Kidney (tissue), 14 donors: ENCODE data around the gene CTIF. TPM values are rescaled to one million over a fixed set of nuclear protein-coding genes. Genes with fewer than 3 reads are reported as not detected.
A peak's percentile ranks its signal among the peaks of the same experiment; 100 is the strongest.

Experiments
- DNase-seq, 5 donors: peaks; one replicate each; pipeline ENCODE4 v3.0.0-alpha.2; 2013 to 2020
- FAIRE-seq: peaks from 2 replicates; lab custom pipeline; 2012; peaks lifted over from hg19 to GRCh38; lab: Jason Lieb, UNC
- H3K27ac ChIP-seq, 2 donors: one replicate each; pipeline ENCODE4 v1.7.0; 2013; ENCODE audit warnings: low read depth in 2 of 2, low read length in 2 of 2, inconsistent platforms in 1 of 2
- H3K27me3 ChIP-seq: one replicate; pipeline ENCODE4 v1.7.1; 2013; ENCODE audit warnings: low read length, inconsistent platforms; ENCODE audit not compliant: control insufficient read depth, insufficient read depth
- H3K36me3 ChIP-seq, 3 donors: one replicate each; pipeline versions ENCODE4 v1.7.0 to v1.7.1; 2013; ENCODE audit warnings: low read length in 3 of 3, control low read depth in 1 of 3, inconsistent platforms in 1 of 3; ENCODE audit not compliant: insufficient read depth in 3 of 3, control insufficient read depth in 2 of 3
- H3K4me1 ChIP-seq, 3 donors: one replicate each; pipeline versions ENCODE4 v1.7.0 to v1.7.1; 2013; ENCODE audit warnings: low read length in 3 of 3, inconsistent platforms in 1 of 3, low read depth in 1 of 3; ENCODE audit not compliant: control insufficient read depth in 2 of 3, insufficient read depth in 2 of 3
- H3K4me3 ChIP-seq, 3 donors: one replicate each; pipeline versions ENCODE4 v1.7.0 to v1.8.1; 2013; ENCODE audit warnings: low read length in 3 of 3, control low read depth in 1 of 3, inconsistent platforms in 1 of 3
- H3K9ac ChIP-seq, 3 donors: one replicate each; pipeline versions ENCODE4 v1.7.0 to v1.7.1; 2013; ENCODE audit warnings: low read length in 3 of 3, control low read depth in 1 of 3, inconsistent platforms in 1 of 3
- H3K9me3 ChIP-seq, 3 donors: one replicate each; pipeline versions ENCODE4 v1.7.0 to v1.7.1; 2013; ENCODE audit warnings: low read length in 3 of 3, control low read depth in 1 of 3, inconsistent platforms in 1 of 3; ENCODE audit not compliant: control insufficient read depth in 2 of 3, insufficient read depth in 1 of 3
- intact Hi-C: fragments of 100-400 bp; cut with DNase I; formaldehyde crosslinking; loops from one replicate; pipeline ENCODE4 v1.11.1; 2022
- polyA plus RNA-seq: library from polyadenylated mRNA; stranded (reverse); fragments of 350-450 nt; fragmentation: Illumina TruSeq; extraction: RNeasy Lipid Tissue Mini Kit (QIAGEN cat#74804); gene quantifications from one replicate; pipeline ENCODE4 v1.2.3, GENCODE V29; 2014; ENCODE audit warnings: low read depth, low replicate concordance; ENCODE audit not compliant: insufficient read depth
- total RNA-seq: library from RNA; stranded (reverse); fragmentation: NEBNext Ultra II Directional; extraction: Animal tissue kit (Norgen Biotek cat#: 25700); gene quantifications from one replicate; pipeline ENCODE4 v1.2.1, GENCODE V29; 2021
- TF ChIP-seq, protein P1 (sequence below): IDR thresholded peaks from 3 replicates; pipeline ENCODE4 v1.5.1; 2012; ENCODE audit warnings: mild to moderate bottlenecking, moderate library complexity, borderline replicate concordance; ENCODE audit not compliant: insufficient read depth; ENCODE audit errors: extremely low read depth
- donor health status: control.
- donor health status: control.
- donor health status: control.
- donor health status: control.
- donor health status: control.
- donor health status: DM: yes; HTN: yes; CAD: no.
- donor health status: Normal renal cell carcinoma (clear cell type).

CTIF gene
- total and polyA plus RNA-seq, 2 donors from 2014 or later = 37.3 to 41.9 TPM

DNA sequence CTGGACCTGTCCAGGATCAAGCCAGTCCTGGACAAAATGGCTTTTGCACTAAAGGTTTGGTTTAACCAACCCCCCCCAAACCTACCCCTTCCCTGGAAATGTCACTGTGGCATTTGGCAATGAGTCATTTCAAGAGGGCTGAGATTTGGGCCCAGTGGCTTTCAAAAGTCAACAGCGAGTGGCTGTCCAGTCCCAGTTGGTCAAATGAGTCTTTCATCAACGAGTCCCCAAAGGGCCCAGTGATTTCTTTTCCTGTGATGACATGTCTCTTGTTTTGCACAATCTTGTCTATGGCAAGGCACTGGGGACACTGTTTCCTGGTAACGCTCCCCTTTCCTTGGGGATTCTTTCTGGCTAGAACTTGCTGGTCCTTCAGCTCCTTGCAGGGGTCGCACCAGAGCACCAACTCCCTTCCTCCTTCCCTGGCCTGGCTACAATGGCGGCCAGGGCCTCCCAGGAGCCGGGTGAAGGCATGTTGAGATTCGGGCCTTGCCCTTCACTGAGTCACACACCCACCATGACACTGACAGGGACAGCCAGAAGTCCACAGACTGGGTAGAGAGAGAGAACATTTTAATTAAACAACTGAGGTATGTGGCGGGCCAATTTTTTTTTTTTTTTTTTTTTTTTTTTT lies 324.7 kb downstream of the CTIF start:
- DNase-seq (peak in 1 of 5 donors; percentile 53), FAIRE-seq (no peak)
- H3K4me3 ChIP-seq = no peak overlapping the region
- H3K9ac ChIP-seq = no peak overlapping the region
- H3K36me3 ChIP-seq = no peaks in the 10 kb centered on the region
- TF ChIP-seq, protein P1, sequence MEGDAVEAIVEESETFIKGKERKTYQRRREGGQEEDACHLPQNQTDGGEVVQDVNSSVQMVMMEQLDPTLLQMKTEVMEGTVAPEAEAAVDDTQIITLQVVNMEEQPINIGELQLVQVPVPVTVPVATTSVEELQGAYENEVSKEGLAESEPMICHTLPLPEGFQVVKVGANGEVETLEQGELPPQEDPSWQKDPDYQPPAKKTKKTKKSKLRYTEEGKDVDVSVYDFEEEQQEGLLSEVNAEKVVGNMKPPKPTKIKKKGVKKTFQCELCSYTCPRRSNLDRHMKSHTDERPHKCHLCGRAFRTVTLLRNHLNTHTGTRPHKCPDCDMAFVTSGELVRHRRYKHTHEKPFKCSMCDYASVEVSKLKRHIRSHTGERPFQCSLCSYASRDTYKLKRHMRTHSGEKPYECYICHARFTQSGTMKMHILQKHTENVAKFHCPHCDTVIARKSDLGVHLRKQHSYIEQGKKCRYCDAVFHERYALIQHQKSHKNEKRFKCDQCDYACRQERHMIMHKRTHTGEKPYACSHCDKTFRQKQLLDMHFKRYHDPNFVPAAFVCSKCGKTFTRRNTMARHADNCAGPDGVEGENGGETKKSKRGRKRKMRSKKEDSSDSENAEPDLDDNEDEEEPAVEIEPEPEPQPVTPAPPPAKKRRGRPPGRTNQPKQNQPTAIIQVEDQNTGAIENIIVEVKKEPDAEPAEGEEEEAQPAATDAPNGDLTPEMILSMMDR = no peak
- H3K27ac ChIP-seq = no peak overlapping the region
- H3K27me3 ChIP-seq = no peaks in the 10 kb centered on the region
- peaks cover 0 to 2% (median 0%) of the 10 kb centered on the region in 3 donors for H3K4me1 ChIP-seq
- no peaks in the 10 kb centered on the region for H3K9me3 ChIP-seq
- intact Hi-C loops = no loop called here

DNA sequence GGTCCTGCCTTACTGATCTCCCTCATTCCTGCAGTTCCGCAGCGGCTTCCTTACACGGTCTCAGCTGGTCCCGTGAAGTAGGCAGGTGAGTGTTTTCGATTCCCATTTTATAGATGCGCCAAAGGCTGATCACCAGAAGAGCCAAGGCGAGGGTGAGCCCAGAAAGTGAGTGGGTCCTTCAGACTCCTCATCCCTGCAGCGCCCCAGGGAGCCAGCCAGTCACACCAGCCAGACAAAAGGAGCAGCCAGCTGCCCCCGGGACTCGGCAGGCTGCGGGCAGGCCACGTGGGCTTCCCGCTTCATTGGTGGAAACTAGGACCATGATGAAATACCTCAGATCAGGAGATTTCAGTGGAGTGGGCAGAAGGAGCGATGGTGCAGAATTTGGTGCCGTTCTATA lies 326.0 kb downstream of the CTIF start:
- Histone ChIP-seq H3K9me3 (no peaks in the 10 kb centered on the region), H3K4me1 (peaks cover 0 to 2% (median 0%) of the 10 kb centered on the region in 3 donors), H3K27me3 (no peaks in the 10 kb centered on the region), H3K9ac (no peak overlapping the region), H3K4me3 (no peak overlapping the region), H3K27ac (no peak overlapping the region), H3K36me3 (no peaks in the 10 kb centered on the region)
- peak in 1 of 5 donors; percentile 29 for DNase-seq
- FAIRE-seq = no peak
- TF ChIP-seq, protein P1 = no peak
- intact Hi-C loops = no loop called here

DNA sequence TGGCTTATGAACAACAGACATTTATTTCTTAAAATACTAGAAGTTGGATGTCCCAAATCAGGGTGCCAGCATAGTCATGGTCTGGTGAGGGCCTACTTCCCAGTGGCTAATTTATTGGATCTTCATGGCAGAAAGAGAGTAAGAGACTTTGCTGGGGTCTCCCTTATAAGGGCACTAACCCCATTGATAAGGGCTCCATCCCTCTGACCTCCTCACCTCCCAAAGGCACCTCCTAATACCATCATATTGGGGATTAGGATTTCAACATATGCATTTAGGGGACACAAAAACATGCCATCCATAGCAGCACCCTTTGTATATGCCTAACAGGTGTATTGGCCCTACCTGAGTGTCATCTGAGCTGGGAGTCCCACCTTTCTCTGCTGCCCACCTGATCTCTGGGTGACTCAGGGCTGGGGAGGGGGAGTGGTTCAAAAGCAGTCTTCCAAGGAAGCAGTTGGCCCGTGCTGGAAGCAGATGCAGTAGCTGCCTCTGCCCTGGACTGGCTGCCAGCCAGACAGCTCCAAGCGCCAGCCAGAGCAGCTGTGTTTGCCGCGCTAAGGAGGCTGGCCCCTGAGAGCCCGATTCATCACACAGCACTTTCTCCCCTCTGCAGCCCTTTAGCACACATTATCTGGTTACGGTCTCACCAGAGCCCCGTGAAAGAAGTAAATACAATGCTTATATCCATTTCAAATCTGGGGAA lies 327.4 kb downstream of the CTIF start:
- peaks cover 0 to 2% (median 0%) of the 10 kb centered on the region in 3 donors for H3K4me1 ChIP-seq
- intact Hi-C loops = no loop called here
- no peaks in the 10 kb centered on the region for H3K36me3 ChIP-seq
- TF ChIP-seq, protein P1 = no peak
- no peak overlapping the region for H3K9ac ChIP-seq
- H3K4me3 ChIP-seq = no peak overlapping the region
- H3K9me3 ChIP-seq = no peaks in the 10 kb centered on the region
- no peak overlapping the region for H3K27ac ChIP-seq
- H3K27me3 ChIP-seq = no peaks in the 10 kb centered on the region
- DNase-seq (peak in 1 of 5 donors; percentile 82), FAIRE-seq (no peak)
